Mucosa of descending colon (tissue), 3 donors: Measurements from ENCODE around the gene SIK2. TPM values are rescaled to one million over a fixed set of nuclear protein-coding genes. Genes with fewer than 3 reads are reported as not detected.

Source experiments
- ATAC-seq: fragments of 200-7000 bp; cut with Tn5 transposase; one replicate; pipeline ENCODE4 v1.9.1; 2020; ENCODE audit warnings: mild to moderate bottlenecking, moderate library complexity
- DNase-seq, 3 donors: peaks; one replicate each; pipeline ENCODE4 v3.0.0-alpha.2; 2020
- H3K36me3 ChIP-seq: fragments of 200-600 bp; one replicate; pipeline ENCODE4 v1.8.0; 2021; ENCODE audit warnings: low read depth, mild to moderate bottlenecking
- H3K4me1 ChIP-seq: fragments of 200-600 bp; one replicate; pipeline ENCODE4 v1.8.0; 2021; ENCODE audit warnings: low read depth, mild to moderate bottlenecking
- H3K4me3 ChIP-seq: fragments of 200-600 bp; one replicate; pipeline ENCODE4 v1.8.0; 2021; ENCODE audit warnings: mild to moderate bottlenecking
- H3K9me3 ChIP-seq: fragments of 200-600 bp; one replicate; pipeline ENCODE4 v1.8.0; 2021; ENCODE audit warnings: mild to moderate bottlenecking
- intact Hi-C, 2 donors: fragments of 100-400 bp; cut with DNase I in 1 of 2; cut with micrococcal nuclease in 1 of 2; formaldehyde crosslinking; loops; one replicate each; pipeline versions ENCODE4 v1.11.0 to v1.11.1; 2022; cut with DNase I, micrococcal nuclease
- total RNA-seq, 3 donors: library from RNA; stranded (reverse); fragmentation: NEBNext Ultra II Directional in 2 of 3; extraction: Animal tissue kit (Norgen Biotek cat#: 25700) in 2 of 3; gene quantifications; one replicate each; pipeline versions ENCODE4 v1.2.1 to v1.2.4, GENCODE V29; 2021 to 2023
- TF ChIP-seq, protein P1 (sequence below): fragments of 200-600 bp; IDR thresholded peaks from one replicate; pipeline ENCODE4 v1.8.0; 2022; ENCODE audit warnings: antibody characterized with exemption, mild to moderate bottlenecking
- donor health status: DM: no; HTN: no; CAD: no; lungs with moderate emphysema.
- donor health status: DM: no; HTN: no; CAD: no.
- donor health status: DM: no; HTN: yes; CAD: no.

The SIK2 gene
- total RNA-seq, 3 donors from 2014 or later = 22.0 to 23.0 (median 22.7) TPM

DNA sequence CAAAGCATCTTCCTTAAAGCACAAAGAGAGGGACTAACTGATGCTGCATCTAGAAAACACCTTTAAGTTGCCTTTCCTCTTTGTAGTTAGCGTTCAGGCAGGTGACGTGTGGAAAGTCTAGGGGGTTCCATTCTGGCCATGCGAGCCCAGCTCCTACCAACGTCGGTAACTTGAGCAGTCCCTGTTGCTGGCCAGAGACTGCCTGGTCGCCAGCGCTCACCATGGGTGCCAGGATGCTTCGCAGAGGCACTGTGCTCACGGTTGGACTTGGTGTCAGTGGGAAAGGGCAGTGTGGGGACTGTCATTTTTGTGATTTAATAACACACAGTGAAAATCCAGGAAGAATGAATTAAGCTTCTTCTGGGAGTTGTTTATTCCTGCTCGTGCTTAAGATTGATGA lies 123.4 kb downstream of the SIK2 start:
- intact Hi-C loops = no loop called here
- TF ChIP-seq, protein P1, sequence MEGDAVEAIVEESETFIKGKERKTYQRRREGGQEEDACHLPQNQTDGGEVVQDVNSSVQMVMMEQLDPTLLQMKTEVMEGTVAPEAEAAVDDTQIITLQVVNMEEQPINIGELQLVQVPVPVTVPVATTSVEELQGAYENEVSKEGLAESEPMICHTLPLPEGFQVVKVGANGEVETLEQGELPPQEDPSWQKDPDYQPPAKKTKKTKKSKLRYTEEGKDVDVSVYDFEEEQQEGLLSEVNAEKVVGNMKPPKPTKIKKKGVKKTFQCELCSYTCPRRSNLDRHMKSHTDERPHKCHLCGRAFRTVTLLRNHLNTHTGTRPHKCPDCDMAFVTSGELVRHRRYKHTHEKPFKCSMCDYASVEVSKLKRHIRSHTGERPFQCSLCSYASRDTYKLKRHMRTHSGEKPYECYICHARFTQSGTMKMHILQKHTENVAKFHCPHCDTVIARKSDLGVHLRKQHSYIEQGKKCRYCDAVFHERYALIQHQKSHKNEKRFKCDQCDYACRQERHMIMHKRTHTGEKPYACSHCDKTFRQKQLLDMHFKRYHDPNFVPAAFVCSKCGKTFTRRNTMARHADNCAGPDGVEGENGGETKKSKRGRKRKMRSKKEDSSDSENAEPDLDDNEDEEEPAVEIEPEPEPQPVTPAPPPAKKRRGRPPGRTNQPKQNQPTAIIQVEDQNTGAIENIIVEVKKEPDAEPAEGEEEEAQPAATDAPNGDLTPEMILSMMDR = no peak
- Histone ChIP-seq H3K9me3 (no peaks in the 10 kb centered on the region), H3K4me1 (peaks cover under 1% of the 10 kb centered on the region), H3K36me3 (peaks cover 8% of the 10 kb centered on the region), H3K4me3 (no peak overlapping the region)
- DNase-seq (no peak), ATAC-seq (no peak)

DNA sequence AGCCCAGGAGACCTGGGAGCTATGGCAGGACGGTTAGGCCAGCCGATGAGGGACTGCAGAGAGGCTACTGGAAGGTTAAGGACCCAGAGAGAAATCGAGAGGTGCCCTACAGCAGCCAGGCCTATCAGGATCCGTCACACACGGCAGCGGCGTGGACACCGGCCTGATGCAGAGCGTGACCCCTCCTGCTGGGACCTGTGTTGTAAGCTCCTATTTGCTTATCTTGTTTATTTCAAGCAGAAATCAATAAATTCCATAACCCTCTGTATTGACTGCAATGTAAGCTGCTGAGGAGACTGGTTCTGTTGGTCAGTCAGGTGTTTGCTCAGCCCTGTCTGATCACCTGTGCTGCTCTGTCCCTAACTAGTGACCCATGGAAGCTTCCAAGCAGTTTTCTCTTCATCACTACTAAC lies 124.1 kb downstream of the SIK2 start:
- ATAC-seq = no peak
- intact Hi-C loops = no loop called here

DNA sequence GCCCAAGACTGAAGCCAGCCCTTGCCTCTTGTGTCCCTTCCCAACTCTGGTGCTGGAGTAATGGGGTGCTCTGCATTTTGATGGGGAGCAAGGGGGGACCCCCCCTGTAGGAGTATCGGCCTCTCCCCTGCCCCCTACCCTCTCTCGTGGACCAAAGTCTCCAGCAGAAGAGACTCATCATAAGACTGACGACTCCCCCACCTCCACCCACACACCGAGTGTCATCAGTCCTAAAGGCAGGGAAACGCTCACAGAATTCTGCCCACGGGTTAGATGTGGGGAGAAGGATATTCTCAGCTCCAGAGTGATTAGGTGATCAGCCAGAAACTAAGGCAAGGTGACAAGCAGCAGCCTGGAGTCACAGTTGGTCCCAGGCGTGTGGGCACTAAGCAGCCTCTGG lies 125.2 kb downstream of the SIK2 start:
- TF ChIP-seq, protein P1 = no peak
- ATAC-seq (no peak), DNase-seq (no peak)
- intact Hi-C loops = no loop called here
- H3K9me3 ChIP-seq = no peaks in the 10 kb centered on the region
- H3K4me3 ChIP-seq = no peak overlapping the region
- H3K4me1 ChIP-seq = peaks cover 16% of the 10 kb centered on the region
- peaks cover 8% of the 10 kb centered on the region for H3K36me3 ChIP-seq

More for the DNA sequence above, 124.1 kb downstream of the SIK2 start:
- TF ChIP-seq, protein P1 = no peak
- no peaks in the 10 kb centered on the region for H3K9me3 ChIP-seq
- H3K36me3 ChIP-seq = peaks cover 8% of the 10 kb centered on the region
- peaks cover 8% of the 10 kb centered on the region for H3K4me1 ChIP-seq
- no peak for DNase-seq
- no peak overlapping the region for H3K4me3 ChIP-seq

DNA sequence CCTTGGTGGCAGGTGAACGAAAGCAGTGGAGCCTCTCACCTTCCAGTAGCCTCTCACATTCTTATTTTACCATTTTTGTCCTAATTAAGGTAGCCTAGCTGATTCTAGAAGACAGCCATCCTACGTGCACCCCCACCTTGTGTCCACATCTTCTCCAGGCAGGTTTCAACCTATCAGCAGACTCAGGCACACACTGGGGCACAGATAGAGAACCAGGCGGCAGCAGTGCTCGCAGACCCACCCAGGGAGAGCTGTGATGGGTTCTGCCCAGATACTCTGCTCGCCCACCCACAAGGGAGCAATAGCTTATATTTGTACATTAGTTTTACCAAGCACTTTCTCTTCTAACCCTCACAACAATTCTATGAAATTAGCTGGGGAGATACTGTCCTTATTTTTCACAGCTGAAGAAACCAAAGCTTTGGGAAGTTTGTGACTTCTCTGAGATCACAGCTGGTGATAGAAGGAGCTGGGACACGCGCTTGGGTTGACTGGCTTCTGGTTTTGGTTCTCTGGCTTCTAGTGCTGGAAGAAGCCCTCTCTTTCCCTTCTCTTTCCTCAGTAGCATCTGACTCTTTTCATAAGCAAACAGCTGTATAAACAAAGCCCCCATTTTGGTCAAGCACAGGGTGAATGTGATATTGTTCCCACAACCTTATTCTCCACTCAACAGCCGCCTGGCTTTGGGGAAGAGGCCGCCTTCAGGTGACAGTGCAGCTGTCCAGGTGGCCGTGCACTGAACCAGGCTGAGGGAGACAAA lies 127.0 kb downstream of the SIK2 start:
- intact Hi-C loops = no loop called here
- Histone ChIP-seq H3K36me3 (peaks cover 4% of the 10 kb centered on the region), H3K4me3 (no peak overlapping the region), H3K4me1 (peaks cover 16% of the 10 kb centered on the region), H3K9me3 (no peaks in the 10 kb centered on the region)
- TF ChIP-seq, protein P1 = no peak
- peak in 1 of 3 donors; percentile 19 for DNase-seq
- ATAC-seq = no peak

DNA sequence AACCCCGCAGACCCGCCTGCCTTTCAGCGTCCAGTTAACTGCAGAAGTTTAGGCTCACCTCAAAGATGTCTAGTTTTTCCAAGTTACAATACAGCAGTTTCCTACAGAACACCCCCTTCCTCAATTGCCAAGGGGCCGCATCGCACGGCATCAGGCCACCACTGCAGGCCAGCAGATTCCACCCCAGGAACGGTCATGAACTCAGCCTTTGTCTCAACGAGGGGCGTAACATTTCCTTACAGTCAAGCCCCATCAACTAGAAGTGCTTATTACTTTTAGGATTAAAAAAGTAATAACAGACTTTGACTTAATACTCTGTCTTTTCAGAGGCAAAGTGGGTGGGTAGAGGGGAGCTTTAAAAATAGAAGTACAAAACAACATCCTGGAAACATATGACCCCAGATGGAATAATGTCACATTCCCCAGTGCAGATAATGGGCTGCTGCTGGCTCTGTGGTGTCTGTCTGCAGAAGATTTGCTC lies 127.6 kb downstream of the SIK2 start:
- H3K4me3 ChIP-seq = no peak overlapping the region
- DNase-seq (peak in 1 of 3 donors; percentile 11), ATAC-seq (no peak)
- H3K4me1 ChIP-seq = peaks cover 21% of the 10 kb centered on the region
- no peaks in the 10 kb centered on the region for H3K36me3 ChIP-seq
- intact Hi-C loops = no loop called here
- H3K9me3 ChIP-seq = no peaks in the 10 kb centered on the region
- TF ChIP-seq, protein P1 = no peak
